ENCODE data around the gene RAD51D. TPM values are rescaled to one million over a fixed set of nuclear protein-coding genes. Genes with fewer than 3 reads are reported as not detected.

RAD51D gene
- total and polyA plus RNA-seq, 2 donors (not counting 3 experiments of a cell fraction or from before 2014, with no cell fraction given): 15.5 to 27.9 TPM

- Histone ChIP-seq H2AFZ (ENCODE audit: low read depth, low read length) (no peak overlapping the region), H3K27ac (ENCODE audit: insufficient read depth, low read depth, low read length) (no peak overlapping the region), H3K9me1 (replicated peaks; ENCODE audit: control insufficient read depth, extremely low read depth, insufficient read depth, low read length) (no peaks in the 10 kb centered on the region), H3K27me3 (ENCODE audit: control insufficient read depth in 2 of 2, insufficient read depth in 2 of 2, low read length in 2 of 2) (no peaks in the 10 kb centered on the region), H3K79me2 (ENCODE audit: control insufficient read depth, insufficient read depth, low read length) (no peaks in the 10 kb centered on the region), H3K9me3 (replicated peaks; ENCODE audit: control insufficient read depth, insufficient read depth, low read length) (no peaks in the 10 kb centered on the region), H3K4me3 (replicated peaks in 1 of 3; ENCODE audit: insufficient read depth in 1 of 3, low read depth in 1 of 3, low read length in 3 of 3) (no peak overlapping the region), H3K4me1 (ENCODE audit: control insufficient read depth, extremely low read depth, insufficient read depth, low read length) (no peaks in the 10 kb centered on the region), H3K36me3 (ENCODE audit: control insufficient read depth in 2 of 2, extremely low read depth in 1 of 2, insufficient read depth in 2 of 2, low read length in 2 of 2) (peaks cover 4 to 19% of the 10 kb centered on the region in 2 experiments), H3K9ac (replicated peaks; ENCODE audit: extremely low read depth, insufficient read depth, low read length) (no peak overlapping the region), H4K20me1 (replicated peaks; ENCODE audit: control insufficient read depth, extremely low read depth, insufficient read depth, low read length) (no peaks in the 10 kb centered on the region), H3K4me2 (ENCODE audit: insufficient read depth, low read length) (no peak overlapping the region)
- FAIRE-seq: no peak
- dilution Hi-C loops (cut with MboI; ENCODE audit: extremely low pct_ligation_motif_present, low sequenced_read_pairs): loop anchor here (25.0 kb wide), 1 partner anchor 116 kb away; the partner anchor contains the start of gene LIG3
- intact Hi-C loops (cut with micrococcal nuclease): no loop called here
- POLR2A ChIA-PET: no interaction called here
- CTCF ChIA-PET: interaction anchor here (1.0 to 1.3 kb wide), 2 partner anchors 15 to 683 kb away, joined by 3 read pairs; no protein-coding TSS in a partner anchor
- BruUV-seq (replicated peaks): no TSS peak
- DNase-seq (ENCODE audit: low read depth, low spot score): no peak
- no peak for TF ChIP-seq EZH2 (IDR thresholded peaks at IDR 0.05; ENCODE audit: borderline replicate concordance, low read depth, low read length, severe bottlenecking)
- TF ChIP-seq GATA2 (IDR thresholded peaks at IDR 0.05; ENCODE audit: insufficient read depth, insufficient read length, low read depth, low read length): no peak
- no peak for TF ChIP-seq POLR2A (IDR thresholded peaks at IDR 0.05; ENCODE audit: low read depth, low read length)
- TF ChIP-seq MAX (IDR thresholded peaks at IDR 0.05; ENCODE audit: insufficient read depth, insufficient read length): no peak
- no peak for TF ChIP-seq JUN (IDR thresholded peaks at IDR 0.05; ENCODE audit: borderline replicate concordance, insufficient read depth, insufficient read length, low read depth)
- TF ChIP-seq FOS (IDR thresholded peaks at IDR 0.05; ENCODE audit: borderline replicate concordance, insufficient read depth, low read length): no peak
- no peak for TF ChIP-seq CTCF (IDR thresholded peaks at IDR 0.05; ENCODE audit: extremely low read depth in 1 of 2, insufficient read depth in 1 of 2, low read depth in 1 of 2, low read length in 2 of 2)
- no peak for TF ChIP-seq MYC (IDR thresholded peaks at IDR 0.05; ENCODE audit: low read depth, low read length)
- TF ChIP-seq POLR2AphosphoS5 (IDR thresholded peaks at IDR 0.05; ENCODE audit: insufficient read depth, low read depth, low read length): no peak
Measured at GRCh38 chr17:35103271-35103670, 16.4 kb downstream of the RAD51D start.

Data from endothelial cell of umbilical vein (primary cell).